22Rv1 (cell line): Measurements from ENCODE around the gene PXDN.

ENCODE experiments used
- H3K27ac ChIP-seq: fragments of 450-650 bp; 2 replicates; pipeline ENCODE4 v1.5.1; 2017
- CTCF ChIP-seq: fragments of 450-650 bp; IDR thresholded peaks from 2 replicates; pipeline ENCODE4 v1.5.1; 2017; ENCODE audit warnings: mild to moderate bottlenecking
- ZFX ChIP-seq: fragments of 450-650 bp; IDR thresholded peaks from 2 replicates; pipeline ENCODE4 v1.6.1; 2017; ENCODE audit warnings: antibody characterized with exemption, borderline replicate concordance

PXDN gene

GRCh38 chr2:1655461-1655860 is 88.9 kb downstream of the PXDN start:
- no peak overlapping the region for H3K27ac ChIP-seq
- no peak for TF ChIP-seq CTCF
- TF ChIP-seq ZFX = no peak

DNA sequence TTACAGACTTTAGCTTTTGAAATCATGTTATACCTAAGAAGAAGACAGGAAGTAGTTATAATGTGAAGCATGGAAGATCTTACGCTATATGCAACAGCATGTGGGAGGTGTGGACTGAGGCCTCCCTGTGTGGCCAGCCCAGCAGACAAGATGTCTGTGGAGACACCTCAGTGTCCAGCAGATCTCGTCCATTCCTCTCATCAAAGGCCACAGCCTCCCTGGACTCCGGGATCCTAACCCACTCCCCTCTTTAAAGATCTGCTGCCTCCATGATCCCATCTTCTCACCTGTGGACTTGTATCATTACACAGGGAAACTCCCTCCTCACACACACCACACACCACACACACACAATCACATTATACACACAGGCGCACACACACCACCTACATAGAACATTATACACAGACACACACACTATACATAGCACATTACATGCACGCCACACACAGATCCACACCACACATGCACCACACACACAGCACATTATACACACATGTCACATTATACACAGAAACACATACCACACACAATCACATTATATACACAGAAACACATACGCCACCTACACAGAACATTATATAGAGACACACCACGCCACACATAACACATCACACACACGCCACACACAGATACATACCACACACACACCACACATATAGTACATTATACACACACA is 89.5 kb downstream of the PXDN start:
- TF ChIP-seq CTCF (no peak), ZFX (no peak)
- H3K27ac ChIP-seq = no peak overlapping the region

GRCh38 chr2:1653956-1654695 is 90.2 kb downstream of the PXDN start:
- TF ChIP-seq CTCF (no peak), ZFX (no peak)
- no peak overlapping the region for H3K27ac ChIP-seq

DNA sequence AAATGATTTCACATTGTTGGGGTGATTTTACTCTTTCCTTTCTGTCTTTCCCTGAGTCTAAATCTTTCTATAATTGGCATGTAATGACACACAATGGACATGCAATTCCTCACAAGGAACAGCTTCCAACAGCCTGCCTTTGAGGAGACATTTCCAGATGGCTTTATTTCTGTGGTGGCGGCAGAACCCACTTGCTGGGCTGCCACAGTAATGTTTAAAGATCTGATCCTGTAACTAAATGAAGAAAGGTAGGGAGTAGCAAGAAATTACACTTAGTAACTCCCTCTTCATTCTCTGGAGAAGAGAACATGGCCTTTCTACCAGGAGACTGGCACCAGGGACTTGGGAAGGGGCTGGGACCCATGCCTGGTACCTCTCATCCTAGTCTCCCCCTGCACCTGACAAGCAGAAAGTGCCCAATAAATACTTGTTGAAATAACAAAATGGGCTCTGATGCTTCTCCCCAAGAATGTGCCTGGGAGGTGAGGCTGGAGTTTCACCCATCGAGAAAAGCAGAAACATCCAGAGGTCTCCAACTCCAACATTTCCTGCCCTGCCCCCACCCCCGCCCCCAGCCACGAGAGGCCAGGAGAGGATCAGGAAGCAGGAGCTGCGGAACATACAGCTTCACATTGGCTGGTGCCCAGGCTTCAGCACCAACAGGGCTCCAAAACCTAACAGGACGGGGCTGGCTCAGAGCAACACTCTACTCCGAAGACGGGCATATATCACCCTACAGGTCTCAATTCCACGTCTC is 92.1 kb downstream of the PXDN start:
- TF ChIP-seq CTCF (no peak), ZFX (no peak)
- H3K27ac ChIP-seq = no peak overlapping the region

DNA sequence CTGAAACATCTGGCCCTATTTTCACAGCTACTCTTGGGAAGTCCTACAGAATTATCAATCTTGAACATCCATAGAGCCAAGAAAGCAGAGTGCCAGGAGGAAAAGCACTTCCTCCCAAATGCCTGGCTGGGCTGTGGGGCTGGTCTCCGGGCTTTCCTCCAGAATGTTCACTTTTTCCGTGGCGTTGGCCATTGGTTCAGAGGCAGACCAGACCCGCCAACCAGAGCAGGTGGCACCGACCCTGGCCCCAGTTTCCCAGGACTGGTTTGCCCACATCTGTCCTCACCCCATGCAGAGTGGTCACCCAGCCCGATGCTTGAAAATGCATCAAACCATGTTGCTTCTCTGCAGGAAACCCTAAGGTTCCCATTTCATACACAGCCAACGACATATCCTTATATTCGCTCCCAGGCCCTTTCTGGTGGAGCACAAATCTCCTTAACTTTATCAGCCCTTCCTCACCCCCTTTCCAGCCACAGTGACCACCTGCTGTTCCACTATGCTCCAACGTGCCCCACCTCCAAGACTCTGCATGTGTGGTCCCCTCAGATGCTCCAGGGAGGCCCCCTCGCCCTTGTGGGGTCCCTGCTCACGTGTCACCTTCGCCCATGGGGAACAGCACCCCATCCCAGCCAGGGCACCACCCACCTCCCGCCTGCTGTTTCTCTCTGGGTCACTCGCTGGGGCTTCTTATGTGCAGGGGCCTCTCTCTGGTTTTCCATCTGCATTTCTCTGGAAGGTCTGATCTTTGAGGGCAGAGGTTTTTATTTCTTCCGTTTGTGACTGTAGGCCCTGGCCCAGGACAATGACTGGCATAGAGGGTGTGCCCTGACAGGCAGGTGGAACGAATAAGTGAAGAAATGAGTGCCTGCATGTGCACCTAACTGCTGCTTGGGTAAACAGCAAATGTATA is 92.9 kb downstream of the PXDN start:
- no peak for TF ChIP-seq CTCF
- no peak for TF ChIP-seq ZFX

GRCh38 chr2:1650085-1650872 is 94.0 kb downstream of the PXDN start:
- TF ChIP-seq CTCF (no peak), ZFX (no peak)

More for the DNA sequence above, 92.9 kb downstream of the PXDN start:
- H3K27ac ChIP-seq = no peak overlapping the region

More at GRCh38 chr2:1650085-1650872, 94.0 kb downstream of the PXDN start:
- no peak overlapping the region for H3K27ac ChIP-seq
